DMS153 (cell line): ENCODE results near the gene DPYD.
"Not testable (repeated sequence)": the region's sequence is repeated elsewhere in the genome, so short reads cannot be mapped to it uniquely, and the experiment has no call there.

ENCODE experiments used
- DNase-seq: peaks from one replicate; lab custom pipeline; 2025; lab: John Stamatoyannopoulos, UW

DPYD gene

GRCh38 chr1:97364086-97364485, 556.7 kb downstream of the DPYD start:
- no peak for DNase-seq

DNA sequence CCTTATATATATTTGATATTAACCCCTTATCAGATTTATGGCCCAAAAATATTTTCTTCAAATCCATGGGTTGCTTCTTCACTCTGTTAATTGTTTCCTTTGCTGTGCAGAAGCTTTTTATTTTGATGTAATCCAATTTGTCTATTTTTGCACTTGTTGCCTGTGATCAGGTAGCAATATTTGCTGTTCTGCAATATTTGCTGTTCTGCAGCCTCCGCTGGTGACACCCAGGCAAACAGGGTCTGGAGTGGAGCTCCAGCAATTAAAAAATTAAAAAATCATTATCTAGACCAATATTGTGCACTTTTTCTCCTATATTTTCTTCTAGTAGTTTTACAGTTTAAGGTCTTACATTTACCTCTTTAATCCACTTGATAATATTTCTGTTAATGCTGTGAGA, 564.5 kb downstream of the DPYD start:
- no peak for DNase-seq

- no peak for DNase-seq
Observed at GRCh38 chr1:97352936-97353382, 567.9 kb downstream of the DPYD start.

GRCh38 chr1:97351846-97352245, 569.0 kb downstream of the DPYD start:
- DNase-seq: no peak

GRCh38 chr1:97350662-97351061, 570.2 kb downstream of the DPYD start:
- no peak for DNase-seq

- no peak for DNase-seq
Observed at GRCh38 chr1:97350241-97350640, 570.6 kb downstream of the DPYD start.

DNA sequence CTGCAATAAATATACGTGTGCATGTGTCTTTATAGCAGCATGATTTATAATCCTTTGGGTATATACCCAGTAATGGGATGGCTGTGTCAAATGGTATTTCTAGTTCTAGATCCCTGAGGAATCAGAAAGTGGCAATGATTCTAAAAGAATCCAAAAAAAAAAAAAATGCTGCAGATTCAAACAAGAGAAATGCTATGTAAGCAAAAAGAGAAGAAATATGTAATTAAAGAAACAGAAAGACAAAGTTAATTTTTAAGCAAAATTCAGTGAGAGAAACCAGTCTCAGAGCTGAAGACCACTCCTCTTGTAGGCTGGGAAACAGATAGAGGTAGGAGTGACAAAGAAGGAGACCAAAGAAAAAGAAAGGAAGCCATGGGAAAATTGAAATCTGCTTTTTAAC, 571.0 kb downstream of the DPYD start:
- not testable (repeated sequence) for DNase-seq

DNA sequence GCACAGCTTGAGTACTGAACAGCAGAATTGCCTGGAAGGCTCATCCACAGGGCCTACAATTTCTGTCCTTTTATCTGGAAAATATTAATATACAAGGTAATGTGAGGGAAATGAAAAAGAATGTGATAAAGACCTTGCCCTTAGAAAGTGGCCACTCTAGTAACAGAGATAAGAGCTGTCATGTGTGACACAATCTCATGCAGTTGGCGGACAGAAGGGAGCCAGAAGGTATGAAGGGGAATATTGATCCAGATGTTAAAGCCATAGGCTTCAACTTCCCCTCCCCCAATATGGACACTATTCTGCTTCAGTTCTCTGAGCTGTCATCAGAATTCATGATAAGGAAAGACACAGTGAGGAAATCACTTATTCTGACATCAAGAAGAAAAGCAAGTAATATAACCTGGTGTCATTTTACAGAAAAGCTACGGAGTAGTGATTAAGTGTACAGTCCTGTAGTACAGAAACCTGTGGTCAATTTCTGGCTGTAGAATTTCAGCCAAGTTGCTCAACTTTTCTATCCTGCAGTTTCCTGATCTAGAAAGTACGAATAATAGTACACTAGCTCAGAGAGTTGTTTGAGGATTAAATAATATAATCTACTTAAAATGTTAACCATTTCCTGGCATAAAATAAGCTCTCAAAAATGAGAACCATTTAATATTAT, 572.1 kb downstream of the DPYD start:
- DNase-seq: no peak

DNA sequence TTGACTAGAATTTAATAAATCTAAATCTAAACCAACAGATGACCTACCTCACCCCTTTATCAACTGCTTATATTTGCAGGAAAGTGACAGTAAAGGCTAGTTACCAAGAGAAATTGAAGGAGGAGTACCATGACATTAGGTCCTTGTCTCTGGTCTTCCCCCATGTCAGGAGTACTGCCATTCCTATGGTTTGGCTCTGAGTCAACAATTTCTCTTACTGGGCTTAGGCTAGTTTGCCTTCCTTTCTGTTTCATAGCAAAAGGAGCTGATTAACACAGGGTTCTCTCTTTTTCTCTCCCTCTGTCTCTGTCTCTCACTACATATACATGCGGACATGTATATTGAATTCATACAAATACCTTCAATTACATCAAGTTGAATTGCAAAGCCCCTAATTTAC, 579.9 kb downstream of the DPYD start:
- DNase-seq: no peak

DNA sequence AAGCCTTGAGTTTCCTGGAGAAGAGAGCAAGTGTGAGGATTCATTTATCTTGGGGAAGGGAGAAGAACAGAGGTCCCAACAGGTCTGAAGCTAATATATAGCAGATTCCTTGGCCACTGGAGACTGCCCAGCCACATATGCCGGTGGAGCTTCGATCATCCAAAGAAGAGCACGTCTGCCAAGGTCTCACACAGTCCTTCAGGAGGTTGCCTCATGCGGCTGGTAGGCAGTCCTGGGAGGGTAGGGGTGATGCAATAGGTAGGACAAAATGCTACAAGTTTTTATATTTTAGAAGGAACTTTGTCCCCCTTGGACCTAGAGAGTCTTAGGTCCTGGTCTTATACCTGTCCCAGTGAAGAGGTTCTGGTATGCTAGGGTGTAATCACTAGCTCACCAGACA, 582.5 kb downstream of the DPYD start:
- no peak for DNase-seq

DNA sequence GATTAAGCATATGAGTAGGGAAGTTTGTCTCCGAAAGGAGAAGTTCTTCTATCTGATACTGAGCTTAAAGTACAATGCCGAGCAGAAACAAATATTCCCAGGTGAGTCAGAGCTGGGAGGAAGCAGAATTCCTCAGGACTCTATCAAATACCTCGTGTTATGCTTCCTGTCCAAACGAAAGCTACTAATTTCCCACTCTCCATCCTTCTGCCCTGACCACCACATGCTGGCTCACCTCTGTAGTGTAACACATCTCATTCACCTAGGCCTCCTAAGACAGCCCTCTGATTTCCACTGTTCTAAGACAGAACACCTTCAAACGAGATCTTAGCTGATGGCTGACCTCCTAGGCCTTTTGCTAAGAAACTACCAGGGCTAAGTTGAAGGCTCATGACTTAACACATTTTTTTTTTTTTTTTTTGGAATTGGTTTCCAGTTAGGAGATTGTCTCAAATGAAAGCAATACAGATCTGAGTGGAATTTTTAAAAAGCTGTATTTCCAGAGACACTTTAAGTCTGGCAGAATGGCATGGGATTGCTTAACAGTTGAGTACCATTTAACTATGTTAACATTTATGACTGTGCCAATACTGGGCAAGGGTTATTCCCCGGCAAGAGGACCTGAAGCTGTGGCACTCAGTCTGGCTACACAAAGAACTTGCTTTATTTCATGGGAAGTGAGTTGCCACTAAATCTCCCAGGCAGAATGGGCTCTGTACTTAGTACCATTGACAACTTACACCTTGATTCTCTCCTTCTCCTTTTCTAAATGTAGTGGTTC, 583.4 kb downstream of the DPYD start:
- no peak for DNase-seq

DNA sequence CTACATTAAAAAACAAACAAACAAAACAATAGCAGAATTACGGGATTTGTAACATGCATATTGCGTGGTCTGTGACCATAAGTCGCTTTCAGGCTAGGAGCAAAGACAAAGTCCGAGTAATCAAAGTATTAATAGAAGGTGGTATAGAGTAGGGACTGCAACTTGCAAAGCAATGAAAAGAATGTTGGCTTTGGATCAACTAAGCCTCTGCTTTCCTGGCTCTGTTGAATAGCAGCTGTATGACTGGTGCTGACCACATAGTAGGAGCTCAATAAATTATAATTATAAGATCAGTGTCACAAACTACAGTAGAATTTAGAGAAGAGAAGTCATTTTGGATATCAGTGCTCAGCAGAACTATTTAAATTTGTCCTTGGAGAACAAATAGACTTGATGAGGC, 586.4 kb downstream of the DPYD start:
- no peak for DNase-seq

DNA sequence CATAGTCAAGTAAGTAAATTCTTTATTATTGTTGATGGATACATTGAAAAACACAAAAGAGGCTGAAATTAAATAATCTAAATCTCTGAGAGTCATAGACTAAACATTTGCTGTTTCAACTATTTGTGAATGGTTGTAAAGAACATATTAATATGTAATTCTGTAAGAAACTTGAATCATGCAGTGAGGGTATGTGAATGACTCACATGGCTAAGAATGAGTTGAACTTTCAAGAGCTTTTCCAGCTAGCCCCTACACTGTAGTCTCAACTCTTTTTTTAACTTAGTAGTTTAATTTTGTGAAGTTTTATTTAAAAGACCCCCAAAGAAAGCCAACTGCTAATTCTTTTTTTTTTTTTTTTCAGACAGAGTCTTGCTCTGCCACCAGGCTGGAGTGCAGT, 588.1 kb downstream of the DPYD start:
- no peak for DNase-seq

DNA sequence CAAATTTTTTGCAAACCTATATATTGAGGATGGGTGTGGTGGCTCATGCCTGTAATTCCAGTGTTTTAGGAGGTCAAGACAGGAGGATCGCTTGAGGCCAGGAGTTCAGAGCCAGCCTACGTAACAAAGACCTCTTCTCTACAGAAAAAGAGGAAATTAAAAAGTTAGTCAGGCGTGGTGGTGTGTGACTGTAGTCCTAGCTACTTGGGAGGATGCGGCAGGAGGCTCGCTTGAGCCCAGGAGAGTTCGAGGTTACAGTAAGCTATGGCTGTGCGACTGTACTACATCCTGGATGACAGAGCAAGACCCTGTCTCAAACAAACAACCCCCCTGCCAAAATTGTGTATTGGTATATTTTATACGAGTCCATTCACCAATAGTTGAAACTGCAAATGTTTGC, 589.7 kb downstream of the DPYD start:
- no peak for DNase-seq

- DNase-seq: peak; percentile 54
Observed at GRCh38 chr1:97314685-97315084, 606.1 kb downstream of the DPYD start.

DNA sequence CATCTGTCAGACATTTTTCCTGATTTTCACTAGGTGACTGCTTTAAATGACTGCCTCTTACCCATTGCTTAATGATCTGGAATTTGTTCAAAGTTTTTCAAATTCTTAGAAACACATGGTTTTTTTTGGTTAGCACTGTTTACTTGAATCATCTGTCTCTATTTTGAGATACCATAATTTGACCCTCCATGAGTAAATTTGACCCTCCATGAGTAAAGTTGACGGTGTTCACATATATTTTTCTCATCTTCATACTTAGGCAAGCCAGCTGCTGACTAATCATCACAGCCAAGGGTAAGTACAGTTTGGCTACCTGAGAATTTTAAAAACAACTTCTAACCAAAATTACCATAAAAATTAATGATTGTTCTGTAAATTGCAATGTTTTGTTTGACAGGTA, 612.7 kb downstream of the DPYD start:
- DNase-seq: no peak

- DNase-seq: no peak
Observed at GRCh38 chr1:97307568-97307967, 613.3 kb downstream of the DPYD start.

- DNase-seq: no peak
Observed at GRCh38 chr1:97307151-97307550, 613.7 kb downstream of the DPYD start.

DNA sequence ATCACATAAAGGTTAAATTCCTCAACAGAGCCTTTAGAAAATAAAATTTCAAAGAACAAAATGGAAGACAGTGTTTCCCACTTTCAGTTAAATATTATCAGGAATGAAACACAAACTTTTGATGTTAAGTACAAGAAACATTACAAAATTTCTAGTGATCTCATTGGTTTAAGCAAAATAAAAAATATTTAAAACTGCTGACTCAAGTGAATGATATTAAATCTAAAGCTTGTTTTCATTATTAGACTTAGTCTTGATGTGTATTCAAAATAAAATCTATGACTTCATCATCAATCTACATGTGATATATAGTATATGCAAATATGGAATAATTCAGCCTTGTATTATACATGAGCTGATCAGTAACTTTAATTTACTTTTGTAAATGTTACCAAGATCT, 614.3 kb downstream of the DPYD start:
- DNase-seq: no peak

GRCh38 chr1:97304366-97304765, 616.5 kb downstream of the DPYD start:
- no peak for DNase-seq

- no peak for DNase-seq
Observed at GRCh38 chr1:97298966-97299365, 621.9 kb downstream of the DPYD start.

DNA sequence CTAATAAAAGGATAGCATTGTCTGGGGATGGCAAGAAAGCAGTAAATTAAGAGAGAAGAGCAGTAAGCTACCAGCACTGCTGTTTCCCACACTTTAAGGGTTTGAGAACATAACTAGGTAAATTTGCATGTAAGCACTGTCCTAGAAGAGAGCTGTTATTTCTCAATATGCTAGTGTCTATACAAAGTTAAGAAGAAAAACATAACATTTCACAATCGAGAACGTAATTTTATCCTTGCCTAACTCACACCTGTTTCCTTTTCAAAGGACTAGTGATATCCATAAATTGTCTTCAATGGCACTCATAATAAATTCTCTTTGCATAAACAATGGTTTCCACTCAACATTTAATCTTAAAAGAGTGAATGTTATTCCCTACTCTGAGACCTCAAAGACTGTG, 623.2 kb downstream of the DPYD start:
- DNase-seq: no peak

DNA sequence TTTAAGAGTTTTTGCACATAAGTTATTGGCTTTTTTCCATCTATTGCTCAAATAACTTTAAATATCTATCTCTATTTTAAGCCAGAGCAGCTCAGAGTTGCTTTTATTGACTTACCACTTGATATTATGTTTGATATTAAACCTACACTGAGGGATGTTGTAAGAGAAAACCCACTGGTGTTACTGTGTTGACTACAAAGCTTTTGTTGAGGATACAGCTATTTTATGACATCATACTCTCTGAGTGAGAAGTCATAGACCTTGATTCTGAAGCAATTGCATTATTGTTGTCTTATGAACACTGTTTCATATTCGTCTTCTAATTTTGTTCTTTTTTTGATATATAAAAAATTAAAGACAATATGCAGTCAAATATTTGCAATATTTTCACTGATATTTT, 638.9 kb downstream of the DPYD start:
- peak; percentile 42 for DNase-seq
